Fibroblast of mammary gland (primary cell): ENCODE data around the gene SMR3B.

Experiments
- DNase-seq: peaks from one replicate; pipeline ENCODE4 v3.0.0-alpha.2; 2010; ENCODE audit warnings: low read depth
- H3K4me3 ChIP-seq: 2 replicates; pipeline ENCODE4 v1.5.1; 2011; ENCODE audit warnings: low read depth, mild to moderate bottlenecking, low read length, moderate library complexity; ENCODE audit not compliant: control insufficient read depth
- TF ChIP-seq, protein P1 (sequence below): conservative IDR thresholded peaks from 2 replicates; pipeline ENCODE4 v1.5.1; 2011; ENCODE audit warnings: low read depth, low read length, inconsistent platforms; ENCODE audit not compliant: control insufficient read depth, insufficient read depth

The SMR3B gene

DNA sequence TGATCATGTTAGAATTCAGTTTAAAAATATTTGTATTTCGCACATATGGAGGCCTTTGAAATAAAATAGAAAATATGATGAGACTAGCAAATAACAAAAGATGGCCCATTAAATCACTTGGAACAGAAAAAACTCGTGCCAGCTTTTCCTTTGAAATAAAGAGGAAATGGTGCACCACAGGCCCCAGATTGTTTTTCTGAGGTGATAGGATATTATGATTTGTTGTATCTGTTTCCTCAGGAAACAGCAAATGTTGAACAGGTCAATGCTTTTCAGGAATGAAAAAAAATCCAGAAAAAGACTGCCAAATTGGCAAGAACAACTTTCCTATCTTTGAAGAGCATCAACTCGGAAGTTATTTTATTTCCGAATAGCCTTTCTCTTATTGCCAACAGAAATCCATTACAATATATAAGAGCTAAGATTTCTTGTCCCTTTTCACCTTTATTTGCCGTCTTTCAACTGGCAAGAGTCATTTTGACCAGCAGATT lies at the start of gene SMR3B:
SMR3B (plus strand) TSS at position 441 of the 491 bp plus-strand sequence. CDS start 1,380 bp downstream, outside the sequence.
- DNase-seq: no peak
- TF ChIP-seq, protein P1, sequence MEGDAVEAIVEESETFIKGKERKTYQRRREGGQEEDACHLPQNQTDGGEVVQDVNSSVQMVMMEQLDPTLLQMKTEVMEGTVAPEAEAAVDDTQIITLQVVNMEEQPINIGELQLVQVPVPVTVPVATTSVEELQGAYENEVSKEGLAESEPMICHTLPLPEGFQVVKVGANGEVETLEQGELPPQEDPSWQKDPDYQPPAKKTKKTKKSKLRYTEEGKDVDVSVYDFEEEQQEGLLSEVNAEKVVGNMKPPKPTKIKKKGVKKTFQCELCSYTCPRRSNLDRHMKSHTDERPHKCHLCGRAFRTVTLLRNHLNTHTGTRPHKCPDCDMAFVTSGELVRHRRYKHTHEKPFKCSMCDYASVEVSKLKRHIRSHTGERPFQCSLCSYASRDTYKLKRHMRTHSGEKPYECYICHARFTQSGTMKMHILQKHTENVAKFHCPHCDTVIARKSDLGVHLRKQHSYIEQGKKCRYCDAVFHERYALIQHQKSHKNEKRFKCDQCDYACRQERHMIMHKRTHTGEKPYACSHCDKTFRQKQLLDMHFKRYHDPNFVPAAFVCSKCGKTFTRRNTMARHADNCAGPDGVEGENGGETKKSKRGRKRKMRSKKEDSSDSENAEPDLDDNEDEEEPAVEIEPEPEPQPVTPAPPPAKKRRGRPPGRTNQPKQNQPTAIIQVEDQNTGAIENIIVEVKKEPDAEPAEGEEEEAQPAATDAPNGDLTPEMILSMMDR: no peak
- no peak within 1 kb of the TSS for H3K4me3 ChIP-seq

DNA sequence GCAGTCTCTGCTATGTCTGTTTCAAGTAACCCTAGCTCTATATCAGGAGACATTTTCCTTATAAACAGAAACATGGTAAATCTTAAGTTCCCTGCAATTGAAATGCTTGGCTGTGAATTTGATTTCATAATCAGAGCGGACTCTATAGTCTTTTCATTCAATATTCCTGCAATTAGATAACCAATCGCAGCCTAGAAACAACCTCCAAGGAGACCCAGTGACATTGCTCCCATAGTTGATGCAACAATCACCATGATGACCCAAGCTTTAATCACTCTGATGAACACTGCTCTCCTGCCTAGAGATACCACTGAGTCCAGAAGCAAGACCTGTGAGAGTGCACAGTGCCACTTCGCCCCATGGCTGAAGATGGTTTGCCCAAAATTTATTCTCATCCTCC lies 48.2 kb upstream of the SMR3B start, which contains the start of gene CABS1:
CABS1 (plus strand) TSS at position 301 of the 400 bp plus-strand sequence; CDS start at position 360, 59 bp downstream.
- TF ChIP-seq, protein P1: no peak
- H3K4me3 ChIP-seq: no peak within 1 kb of the TSS
- DNase-seq: no peak

- no peak overlapping the region for H3K4me3 ChIP-seq
- TF ChIP-seq, protein P1: no peak
- DNase-seq: no peak
Measured at GRCh38 chr4:70336043-70336442, 46.9 kb upstream of the SMR3B start.

DNA sequence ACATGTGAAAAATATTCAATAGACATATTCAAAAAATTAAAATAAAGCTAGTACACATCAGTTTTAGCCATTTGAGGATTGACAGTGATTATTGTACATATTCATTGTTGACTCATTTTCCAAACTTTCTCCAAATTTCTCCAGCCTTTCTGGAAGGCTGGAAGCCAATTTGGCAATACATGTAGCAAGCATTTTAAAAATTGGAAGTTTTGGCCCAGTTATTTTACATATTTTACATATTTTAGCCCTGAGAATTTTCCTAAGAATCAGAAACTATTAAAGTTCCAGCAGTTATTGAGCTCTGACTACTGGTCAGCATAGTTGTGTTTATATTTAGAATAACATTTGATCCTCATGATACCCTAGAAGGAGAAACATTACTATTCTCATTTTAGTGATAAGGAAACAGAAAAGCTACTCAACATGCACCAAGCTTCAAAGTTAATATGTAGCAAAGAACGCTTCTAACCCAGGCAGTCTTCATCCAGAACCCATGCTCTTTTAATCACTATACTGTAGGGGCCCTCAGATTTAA lies 45.0 kb upstream of the SMR3B start:
- no peak overlapping the region for H3K4me3 ChIP-seq
- no peak for DNase-seq
- TF ChIP-seq, protein P1: no peak

GRCh38 chr4:70356185-70356584 lies 26.7 kb upstream of the SMR3B start:
- TF ChIP-seq, protein P1: no peak
- H3K4me3 ChIP-seq: no peak overlapping the region
- DNase-seq: no peak

DNA sequence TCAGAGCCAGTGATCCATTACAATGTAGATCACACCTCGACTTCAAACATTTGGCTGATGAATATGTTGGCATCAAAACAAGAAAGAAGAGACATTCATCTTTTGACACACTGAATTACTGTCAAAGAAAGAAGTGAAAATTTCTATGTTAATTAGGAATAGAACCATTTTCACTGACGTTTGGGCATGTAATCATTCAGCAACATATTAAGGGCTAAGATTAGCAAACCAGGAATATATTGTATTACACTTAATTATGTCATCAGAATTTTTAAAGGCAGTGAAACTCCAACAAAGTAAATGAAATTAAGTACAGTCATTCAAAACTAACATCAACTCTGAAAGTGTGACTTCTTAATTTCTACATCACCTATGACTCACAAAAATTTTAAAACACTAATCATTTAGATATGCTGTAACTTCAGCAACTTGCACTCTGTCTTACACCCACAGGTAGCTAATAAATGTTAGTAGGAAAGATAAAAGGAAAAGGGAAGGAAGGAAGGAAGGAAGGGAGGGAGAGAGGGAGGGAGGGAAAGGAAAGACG lies 23.7 kb upstream of the SMR3B start:
- TF ChIP-seq, protein P1: no peak
- DNase-seq: no peak
- H3K4me3 ChIP-seq: no peak overlapping the region
